ENCODE results near the gene SOST.

Gene SOST

DNA sequence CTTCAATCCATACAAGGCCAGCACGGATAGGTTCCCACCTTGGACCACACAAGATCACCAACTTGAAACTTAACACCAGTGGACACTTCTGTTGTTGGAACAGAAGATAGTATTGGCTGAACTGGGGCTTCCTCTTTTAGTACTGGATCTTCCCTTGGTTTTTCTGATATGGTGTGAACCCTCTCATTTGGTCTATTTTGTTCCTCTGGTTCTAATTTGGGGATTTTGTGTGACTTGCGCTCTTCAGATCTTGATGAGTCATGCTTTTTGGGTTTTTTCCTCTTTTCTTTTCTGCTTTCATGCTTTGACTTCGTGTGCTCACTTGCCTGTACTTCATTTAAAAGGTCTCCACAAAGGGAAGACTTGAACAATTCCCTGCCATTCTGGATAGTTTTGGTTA is 39.0 kb downstream of the SOST start:
- no peak for TF ChIP-seq ZFP3 (CRISPR knock-in tag; IDR thresholded peaks at IDR 0.05)
- TF ChIP-seq, protein P1, sequence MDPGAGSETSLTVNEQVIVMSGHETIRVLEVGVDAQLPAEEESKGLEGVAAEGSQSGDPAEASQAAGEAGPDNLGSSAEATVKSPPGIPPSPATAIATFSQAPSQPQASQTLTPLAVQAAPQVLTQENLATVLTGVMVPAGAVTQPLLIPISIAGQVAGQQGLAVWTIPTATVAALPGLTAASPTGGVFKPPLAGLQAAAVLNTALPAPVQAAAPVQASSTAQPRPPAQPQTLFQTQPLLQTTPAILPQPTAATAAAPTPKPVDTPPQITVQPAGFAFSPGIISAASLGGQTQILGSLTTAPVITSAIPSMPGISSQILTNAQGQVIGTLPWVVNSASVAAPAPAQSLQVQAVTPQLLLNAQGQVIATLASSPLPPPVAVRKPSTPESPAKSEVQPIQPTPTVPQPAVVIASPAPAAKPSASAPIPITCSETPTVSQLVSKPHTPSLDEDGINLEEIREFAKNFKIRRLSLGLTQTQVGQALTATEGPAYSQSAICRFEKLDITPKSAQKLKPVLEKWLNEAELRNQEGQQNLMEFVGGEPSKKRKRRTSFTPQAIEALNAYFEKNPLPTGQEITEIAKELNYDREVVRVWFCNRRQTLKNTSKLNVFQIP (CRISPR knock-in tag; IDR thresholded peaks at IDR 0.05; ENCODE audit: borderline replicate concordance, low read depth) = no peak
- no peak for ATAC-seq

DNA sequence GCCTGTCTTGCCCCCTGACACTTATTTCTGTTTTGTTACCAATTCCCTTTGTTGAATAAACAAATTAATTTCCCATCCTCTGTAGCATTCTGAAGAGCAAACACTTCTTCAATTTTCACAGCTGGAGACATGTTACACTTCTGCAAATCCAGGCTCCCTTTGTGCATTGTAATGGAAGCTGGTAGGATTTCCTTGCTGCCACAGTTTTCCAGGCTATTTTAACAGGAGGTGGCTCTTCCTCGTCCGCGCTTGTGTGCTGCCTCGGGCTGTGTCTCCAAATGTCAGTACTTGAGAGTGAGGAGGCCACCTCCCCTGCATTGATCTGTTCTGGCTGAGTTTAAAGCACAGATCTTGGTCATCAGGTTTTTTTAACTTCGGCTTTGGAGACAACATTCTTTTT is 40.0 kb downstream of the SOST start:
- no peak for TF ChIP-seq ISL1 (CRISPR knock-in tag; IDR thresholded peaks at IDR 0.05)
- TF ChIP-seq CSRNP3 (CRISPR knock-in tag; IDR thresholded peaks at IDR 0.05) = no peak
- no peak for TF ChIP-seq ZFP30 (CRISPR knock-in tag; IDR thresholded peaks at IDR 0.05)
- no peak for TF ChIP-seq ZFP3 (CRISPR knock-in tag; IDR thresholded peaks at IDR 0.05)
- no peak for TF ChIP-seq PATZ1 (CRISPR knock-in tag; IDR thresholded peaks at IDR 0.05; ENCODE audit: borderline replicate concordance)
- no peak for TF ChIP-seq TCF4 (CRISPR knock-in tag; IDR thresholded peaks at IDR 0.05; ENCODE audit: borderline replicate concordance)
- TF ChIP-seq SNAI2 (CRISPR knock-in tag; IDR thresholded peaks at IDR 0.05) = no peak
- TF ChIP-seq OSR1 (CRISPR knock-in tag; IDR thresholded peaks at IDR 0.05) = no peak
- no peak for TF ChIP-seq TSHZ2 (CRISPR knock-in tag; IDR thresholded peaks at IDR 0.05)
- no peak for ATAC-seq

DNA sequence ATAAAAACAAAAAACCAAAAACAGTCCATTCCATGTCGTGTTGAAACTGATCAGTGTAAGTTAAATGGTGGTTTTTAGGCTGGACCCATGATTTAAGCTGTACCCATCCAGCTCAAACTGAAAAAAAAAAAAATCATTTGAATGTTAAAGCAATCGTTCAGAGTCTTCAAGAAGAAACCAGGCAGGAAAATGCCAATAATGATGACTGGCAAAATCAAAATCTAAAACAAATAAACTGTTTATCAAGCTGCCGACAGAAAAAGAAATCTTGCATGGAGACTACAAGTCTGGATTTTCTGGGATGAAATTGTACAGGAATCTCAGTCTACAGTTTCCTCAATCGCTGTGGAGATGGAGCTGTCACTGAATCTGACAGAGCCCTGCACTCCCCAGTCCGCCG is 40.7 kb downstream of the SOST start:
- ATAC-seq = no peak
- TF ChIP-seq CSDC2 (CRISPR knock-in tag; IDR thresholded peaks at IDR 0.05) = no peak
- TF ChIP-seq TCF4 (CRISPR knock-in tag; IDR thresholded peaks at IDR 0.05; ENCODE audit: borderline replicate concordance) = no peak
- TF ChIP-seq ZNF70 (CRISPR knock-in tag; IDR thresholded peaks at IDR 0.05) = no peak
- TF ChIP-seq, protein P1 (CRISPR knock-in tag; IDR thresholded peaks at IDR 0.05; ENCODE audit: borderline replicate concordance, low read depth) = no peak
- no peak for TF ChIP-seq ZC3H10 (CRISPR knock-in tag; IDR thresholded peaks at IDR 0.05)
- no peak for TF ChIP-seq ZNF8 (CRISPR knock-in tag; IDR thresholded peaks at IDR 0.05)
- no peak for TF ChIP-seq ISL1 (CRISPR knock-in tag; IDR thresholded peaks at IDR 0.05)
- no peak for TF ChIP-seq ZFP30 (CRISPR knock-in tag; IDR thresholded peaks at IDR 0.05)
- no peak for TF ChIP-seq ZNF565 (CRISPR knock-in tag; conservative IDR thresholded peaks at IDR 0.05; ENCODE audit: low read depth)
- no peak for TF ChIP-seq CSRNP3 (CRISPR knock-in tag; IDR thresholded peaks at IDR 0.05)
- TF ChIP-seq ARNTL (CRISPR knock-in tag; IDR thresholded peaks at IDR 0.05; ENCODE audit: borderline replicate concordance, low read depth) = no peak
- TF ChIP-seq PPARA (CRISPR knock-in tag; IDR thresholded peaks at IDR 0.05; ENCODE audit: borderline replicate concordance) = no peak
